Mesenteric fat pad (tissue), 1 donor: ENCODE measurements around the gene FKBP14. TPM values are rescaled to one million over a fixed set of nuclear protein-coding genes. Genes with fewer than 3 reads are reported as not detected.

Source experiments
- total RNA-seq: library from RNA; stranded (reverse); fragmentation: NEBNext Ultra II Directional; extraction: Animal tissue kit (Norgen Biotek cat#: 25700); gene quantifications from one replicate; pipeline ENCODE4 v1.2.1, GENCODE V29; 2021
- donor health status: DM: yes; HTN: yes; CAD: no.

The FKBP14 gene
- total RNA-seq, 1 donor from 2014 or later: 19.8 TPM

Other genes with a start within 250 kb of the FKBP14 start
- 1.4 TPM for gene WIPF3, start 220.2 kb downstream of the FKBP14 start, total RNA-seq
- gene SCRN1, start 36.9 kb downstream of the FKBP14 start, total RNA-seq: 36.9 TPM
- 13.7 TPM for gene PLEKHA8, start 1.7 kb upstream of the FKBP14 start, total RNA-seq
- 113 TPM for gene MTURN, start 108.3 kb upstream of the FKBP14 start, total RNA-seq